ENCODE measurements around the gene FYN.
"Not testable (repeated sequence)": the region's sequence is repeated elsewhere in the genome, so short reads cannot be mapped to it uniquely, and the experiment has no call there.

Gene FYN

DNA sequence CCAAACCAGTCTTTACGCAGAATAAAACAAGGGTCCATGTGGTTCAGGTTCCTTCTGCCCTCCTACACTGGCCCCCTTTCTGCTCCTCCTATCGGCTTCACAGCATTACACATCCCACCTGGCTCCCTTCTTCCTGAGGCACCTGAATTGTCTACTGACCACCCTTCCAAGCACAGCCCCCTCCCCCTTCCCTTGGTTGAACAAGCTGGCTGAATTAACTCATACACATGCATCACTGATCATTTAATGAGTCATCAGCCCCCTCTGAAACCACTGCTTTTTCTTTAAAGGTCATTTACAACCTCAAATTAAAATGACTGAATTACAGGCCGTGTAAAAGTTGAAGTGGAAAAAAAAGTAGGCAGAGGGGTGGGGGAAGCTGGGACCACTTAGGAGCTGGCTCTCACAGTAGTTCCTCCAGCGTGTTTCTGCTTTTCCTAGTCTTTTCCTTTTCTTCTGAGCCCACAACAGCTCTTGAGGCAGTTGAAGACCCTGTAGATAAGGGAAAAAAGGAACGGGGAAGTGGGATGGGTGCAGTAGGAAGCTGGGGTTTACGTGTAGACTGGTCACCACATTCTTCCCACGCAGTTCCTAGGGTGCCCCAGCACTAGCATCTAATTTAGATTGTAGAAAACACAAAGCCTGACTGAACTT, 67.6 kb downstream of the FYN start:
- peak; percentile 34 for DNase-seq

DNA sequence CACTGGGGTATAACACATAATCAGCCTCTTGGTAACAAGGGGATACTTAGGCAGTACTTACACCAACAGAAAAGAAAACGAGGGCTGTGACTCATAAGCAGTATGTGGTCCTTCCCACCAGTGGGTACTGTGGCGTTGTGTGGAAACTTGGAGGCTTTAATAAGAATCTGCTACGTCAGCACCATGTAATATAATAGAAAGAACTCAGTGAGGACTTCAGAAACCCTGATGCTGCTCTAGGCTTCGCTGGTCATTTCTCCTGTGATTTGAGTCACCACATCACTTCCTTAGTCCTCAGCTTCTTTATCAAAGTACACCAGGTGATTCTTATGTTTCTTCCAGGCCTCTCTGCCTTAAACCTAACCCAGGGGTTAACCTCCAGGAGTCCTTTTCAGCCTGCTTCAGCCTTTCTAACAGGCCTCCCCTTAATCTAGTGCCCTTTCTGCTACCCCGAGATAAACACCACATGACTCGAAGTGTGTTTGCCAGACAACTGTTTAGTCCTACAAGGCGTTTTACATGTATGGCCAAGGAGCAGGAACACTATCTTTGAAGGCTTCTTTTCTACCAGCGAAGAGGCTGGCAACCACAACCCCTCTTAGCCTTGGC, 68.5 kb downstream of the FYN start:
- no peak for DNase-seq

DNA sequence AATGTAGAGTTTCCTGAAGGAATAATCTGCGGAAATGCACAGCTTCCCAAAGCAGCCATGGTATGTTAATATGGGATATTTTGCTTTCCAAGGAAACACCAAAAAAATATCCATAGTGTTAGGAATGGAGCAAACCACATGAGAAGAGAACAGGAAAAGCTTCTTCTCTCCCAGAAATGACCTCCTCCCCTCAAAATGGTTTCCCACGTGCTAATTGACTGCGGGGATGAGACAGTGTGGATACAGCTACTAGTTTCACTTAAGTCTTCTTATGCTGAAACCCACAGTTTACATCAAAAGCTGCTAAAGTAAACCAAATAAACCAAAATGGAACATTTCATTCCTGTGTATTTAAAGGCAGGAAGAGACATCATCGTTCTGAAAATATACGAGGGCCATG, 69.4 kb downstream of the FYN start:
- DNase-seq = no peak

DNA sequence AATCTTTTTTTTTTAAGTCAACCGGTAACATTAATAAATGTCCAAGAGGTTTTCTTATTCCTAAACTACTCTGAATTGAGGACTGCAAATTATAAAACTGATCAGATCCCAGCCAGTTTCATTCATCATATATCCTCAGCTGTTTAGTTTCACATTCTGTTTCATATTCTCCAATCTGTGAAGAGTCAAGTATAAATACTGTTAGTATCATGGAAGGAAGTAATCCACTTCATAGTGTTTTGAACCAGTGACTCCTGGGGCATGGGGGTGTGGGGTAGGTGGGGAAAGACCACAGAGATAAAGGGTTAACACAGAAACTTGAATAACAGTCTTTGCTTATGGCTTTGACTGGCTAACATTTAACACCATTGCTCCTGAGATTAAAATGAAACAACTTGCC, 69.9 kb downstream of the FYN start:
- DNase-seq = no peak

DNA sequence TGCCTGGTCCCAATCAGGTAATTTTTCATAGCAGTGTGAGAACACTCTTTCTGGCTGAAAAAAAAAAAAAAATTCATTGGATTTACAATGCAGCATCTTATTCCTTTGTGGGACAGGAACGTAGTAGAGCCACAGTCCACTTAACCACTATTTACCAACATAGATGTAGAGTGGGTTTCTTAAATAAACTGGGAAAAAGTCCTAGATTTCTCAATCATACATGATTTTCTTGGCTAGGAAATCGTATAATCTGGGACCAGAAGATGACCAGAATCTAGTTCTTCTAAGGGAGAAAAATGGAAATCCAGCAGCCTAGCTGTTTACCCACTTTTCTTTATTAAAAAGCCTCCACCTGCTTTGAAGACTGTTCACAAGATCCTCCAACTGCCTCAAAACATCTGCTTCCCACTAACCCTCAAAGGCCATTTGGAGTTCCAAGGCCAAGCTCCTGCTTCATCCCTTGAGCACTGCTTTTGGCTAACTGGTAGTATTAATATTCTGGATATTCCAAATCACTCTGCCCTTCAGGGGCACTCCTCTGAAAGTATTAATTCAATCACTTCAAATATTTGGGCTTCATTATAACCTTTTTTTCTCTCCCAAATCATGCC, 70.4 kb downstream of the FYN start:
- no peak for DNase-seq

DNA sequence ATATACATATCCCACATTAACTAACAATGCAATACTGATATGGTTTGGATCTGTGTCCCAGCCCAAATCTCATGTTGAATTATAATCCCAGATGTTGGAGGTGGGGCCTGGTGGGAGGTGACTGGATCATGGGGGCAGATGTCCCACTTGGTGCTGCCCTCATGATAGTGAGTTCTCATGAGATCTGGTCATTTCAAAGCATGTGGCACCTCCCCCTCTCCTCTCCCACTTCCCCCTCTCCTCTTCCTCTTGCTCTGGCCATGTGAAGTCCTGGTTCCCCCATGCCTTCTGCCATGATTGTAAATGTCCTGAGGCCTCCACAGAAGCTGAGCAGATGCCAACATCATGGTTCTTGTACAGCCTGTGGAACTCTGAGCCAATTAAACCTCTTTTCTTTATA, 71.2 kb downstream of the FYN start:
- no peak for DNase-seq

DNA sequence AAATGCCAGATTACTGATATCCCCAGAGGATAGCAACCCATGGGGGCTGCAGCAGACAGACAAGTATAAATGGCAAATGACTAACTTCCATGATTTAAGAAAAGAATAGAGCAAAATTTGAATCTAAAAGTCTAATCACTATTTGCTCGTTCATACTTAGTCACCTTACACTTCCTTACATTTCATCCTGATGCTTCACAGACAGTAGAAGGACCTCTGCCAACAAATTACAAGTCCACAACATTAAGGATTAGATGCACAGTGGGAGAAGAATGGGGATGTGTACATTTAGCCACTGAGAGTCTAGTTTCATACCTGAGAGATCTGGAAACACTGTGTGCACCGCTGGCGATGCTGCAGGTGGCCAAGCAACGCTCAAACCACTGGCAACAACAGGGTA, 72.4 kb downstream of the FYN start:
- DNase-seq = no peak

DNA sequence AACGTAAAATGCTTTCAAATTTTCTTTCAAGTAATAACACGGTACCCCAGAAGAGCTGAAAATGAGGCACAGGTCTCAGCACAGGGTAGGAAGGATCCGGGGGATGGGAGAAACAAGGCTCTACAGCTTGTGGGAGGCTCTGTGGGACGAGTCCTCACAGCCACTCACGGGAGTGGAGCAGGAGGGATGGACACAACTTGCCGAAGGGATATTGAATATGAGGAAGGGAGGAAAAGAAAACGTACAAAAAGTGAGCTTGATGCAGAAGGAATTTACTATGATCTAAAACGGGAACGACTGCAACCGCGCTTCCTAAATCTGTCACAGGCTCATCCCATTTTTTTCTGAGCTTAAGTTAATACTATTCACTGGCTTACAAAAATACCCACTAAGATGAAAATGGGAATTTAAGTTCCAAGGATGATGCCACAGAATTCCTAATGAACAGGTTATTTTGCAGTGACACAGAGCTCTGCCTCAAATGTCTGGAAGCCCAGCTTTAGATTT, 72.9 kb downstream of the FYN start:
- DNase-seq = no peak

DNA sequence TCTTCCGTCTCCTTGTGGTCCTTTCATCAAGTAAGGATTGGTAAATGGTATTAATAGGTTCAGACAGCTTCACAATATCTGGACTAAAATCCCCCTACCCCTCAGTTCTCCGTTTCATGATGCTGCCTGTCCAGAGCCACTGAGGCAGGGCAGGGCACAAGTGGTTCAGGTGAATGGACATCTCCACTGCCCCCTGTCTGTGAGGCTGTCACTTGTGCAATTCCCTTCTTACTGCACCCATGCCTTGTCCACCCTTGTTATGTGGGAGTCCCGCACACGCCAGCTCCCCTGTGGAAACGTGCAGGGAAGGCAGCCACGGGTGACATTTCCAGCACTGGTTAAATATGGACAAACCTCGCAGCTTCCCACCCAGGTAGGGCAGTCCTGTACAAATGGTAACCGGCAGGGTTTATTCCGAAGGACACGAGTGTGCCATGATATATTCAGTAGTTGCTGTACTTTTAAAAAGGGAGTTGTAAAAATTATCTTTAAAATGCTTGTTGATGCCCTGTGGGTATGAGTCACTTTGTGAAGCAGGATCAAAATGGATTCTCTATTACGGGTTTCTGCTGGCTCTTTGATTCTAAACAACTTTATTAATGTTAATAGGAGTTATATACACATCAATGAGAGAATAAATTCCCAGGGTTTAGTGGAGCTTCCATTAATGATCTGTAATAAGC, 73.5 kb downstream of the FYN start:
- DNase-seq = no peak

DNA sequence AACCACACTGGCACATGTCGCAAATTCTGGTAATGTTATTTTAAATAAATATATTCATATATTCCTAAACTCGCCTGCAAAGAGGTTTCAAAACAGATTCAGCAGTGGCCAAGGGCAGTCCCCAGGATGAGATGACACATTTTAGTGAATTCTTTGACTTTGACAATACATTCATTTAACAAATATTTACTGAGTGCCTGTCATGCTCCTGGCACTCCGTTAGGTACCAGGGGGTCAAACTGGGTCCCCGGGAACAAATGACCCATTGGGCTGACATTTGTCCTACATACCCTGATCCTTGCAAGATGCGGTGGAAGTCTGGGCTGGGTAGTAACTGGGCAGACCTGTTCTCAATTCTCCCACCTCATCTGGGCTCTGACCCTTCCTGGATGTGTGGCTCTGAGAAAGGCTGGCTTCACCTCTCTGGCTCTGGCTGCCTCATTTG, 74.9 kb downstream of the FYN start:
- no peak for DNase-seq

DNA sequence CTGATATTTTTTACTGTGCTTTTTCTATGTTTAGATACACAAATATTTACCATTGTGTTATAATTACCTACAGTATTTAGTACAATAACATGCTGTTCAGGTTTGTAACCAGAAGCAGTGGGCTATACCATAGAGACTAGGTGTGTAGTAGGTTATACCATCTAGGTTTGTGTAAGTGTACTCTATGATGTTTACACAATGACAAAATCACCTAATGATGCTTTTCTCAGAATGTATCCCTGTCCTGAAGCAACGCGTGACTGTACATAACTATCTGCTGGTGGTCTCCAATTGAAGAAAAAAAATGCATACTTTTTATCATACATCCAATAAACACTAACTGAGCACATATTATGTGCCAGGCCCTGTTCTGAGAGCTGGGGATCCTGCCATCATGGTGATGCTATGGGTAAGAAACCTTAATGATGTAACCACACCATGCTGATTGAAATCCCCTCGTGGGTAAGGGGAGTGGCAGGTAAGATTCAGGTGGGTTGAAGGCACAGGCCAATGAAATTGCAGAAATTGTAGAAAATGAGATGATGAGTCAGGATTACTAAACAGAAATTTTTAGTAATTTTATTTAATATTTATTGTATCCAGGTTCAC, 76.8 kb downstream of the FYN start:
- no peak for DNase-seq

DNA sequence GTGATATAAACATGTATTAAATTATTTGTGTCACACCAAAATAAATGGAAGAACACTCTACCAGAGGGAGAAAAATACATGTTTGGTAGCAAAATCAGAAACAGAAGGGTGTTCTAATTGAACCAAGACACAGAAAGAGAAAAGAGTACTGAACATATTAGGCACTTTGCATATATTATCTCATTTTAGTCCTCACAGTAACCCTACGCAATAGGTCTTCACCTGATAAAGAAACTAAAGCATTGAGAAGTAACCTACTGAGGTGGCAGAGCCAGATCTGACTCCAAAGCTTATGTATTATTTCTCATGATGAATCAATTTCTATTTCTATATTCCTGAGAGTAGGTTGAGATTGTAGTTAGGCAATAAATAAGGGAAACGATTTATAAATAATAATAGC, 77.7 kb downstream of the FYN start:
- DNase-seq = no peak

DNA sequence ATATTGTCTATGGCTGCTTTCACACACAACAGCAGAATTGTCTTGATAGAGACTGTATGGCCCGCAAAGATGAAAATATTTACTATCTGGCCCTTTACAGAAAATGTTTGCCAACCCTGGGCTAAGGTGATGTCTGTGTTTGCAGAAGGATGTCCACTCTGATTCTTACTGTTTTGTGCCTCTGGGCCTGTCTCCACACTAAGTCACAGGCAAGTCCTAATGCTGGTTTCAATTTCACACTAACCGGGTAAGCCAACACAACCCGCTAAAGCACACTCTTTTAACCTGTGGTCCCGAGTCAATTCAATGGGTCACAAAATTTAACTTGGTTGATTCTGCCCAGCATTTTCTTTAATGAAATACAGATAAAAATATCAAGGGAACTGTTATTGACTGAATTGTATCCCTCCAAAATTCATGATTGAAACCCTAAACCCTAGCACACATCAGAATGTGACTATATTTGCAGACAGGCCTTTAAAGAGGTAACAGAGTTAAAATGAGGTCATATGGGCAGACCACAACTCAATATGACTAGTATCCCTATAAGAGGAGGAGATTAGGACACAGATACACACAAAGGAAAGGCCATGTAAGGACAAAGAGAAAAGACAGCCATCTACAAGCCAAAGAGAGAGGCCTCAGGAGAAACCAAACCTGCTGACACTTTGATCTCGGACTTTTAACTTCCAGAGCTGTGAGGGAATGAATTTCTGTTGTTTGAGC, 78.4 kb downstream of the FYN start:
- no peak for DNase-seq

DNA sequence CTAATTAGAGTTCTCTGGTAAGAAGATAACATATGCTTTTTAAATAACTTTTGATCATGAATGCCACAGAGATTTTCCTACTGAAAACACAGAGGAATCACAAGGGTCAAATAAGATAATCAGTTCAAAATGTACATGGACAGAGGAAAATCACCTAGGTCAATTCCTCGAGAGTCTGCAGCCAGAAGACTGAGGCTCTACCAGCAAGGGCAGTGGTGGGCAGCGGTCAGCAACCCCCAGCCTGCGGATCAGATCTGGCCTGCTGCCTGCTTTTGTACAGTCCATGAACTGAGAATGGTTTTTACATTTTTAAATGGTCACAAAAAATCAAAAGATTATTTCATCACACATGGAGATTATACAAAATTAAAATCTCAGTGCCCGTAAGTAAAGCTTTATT, 79.0 kb downstream of the FYN start:
- DNase-seq = no peak

DNA sequence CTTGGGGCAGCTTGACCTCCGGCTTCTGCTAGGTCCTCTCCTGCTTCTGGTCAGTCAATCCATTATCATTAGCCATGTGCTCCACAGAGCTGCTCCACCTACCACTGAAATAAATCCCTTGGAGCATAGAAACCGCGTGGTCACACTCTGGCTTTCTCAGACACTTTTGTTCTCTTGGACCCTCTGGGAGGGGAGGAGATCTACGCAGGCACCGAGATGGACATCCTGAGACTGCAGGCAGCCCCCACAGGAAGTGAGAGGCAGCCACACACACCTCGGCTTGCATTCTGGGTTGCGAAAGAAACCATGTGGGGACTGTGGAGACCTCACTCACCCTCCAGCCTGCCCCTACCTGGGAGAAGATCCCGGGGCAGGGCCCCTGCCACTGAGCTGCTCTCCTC, 79.5 kb downstream of the FYN start:
- DNase-seq = no peak

DNA sequence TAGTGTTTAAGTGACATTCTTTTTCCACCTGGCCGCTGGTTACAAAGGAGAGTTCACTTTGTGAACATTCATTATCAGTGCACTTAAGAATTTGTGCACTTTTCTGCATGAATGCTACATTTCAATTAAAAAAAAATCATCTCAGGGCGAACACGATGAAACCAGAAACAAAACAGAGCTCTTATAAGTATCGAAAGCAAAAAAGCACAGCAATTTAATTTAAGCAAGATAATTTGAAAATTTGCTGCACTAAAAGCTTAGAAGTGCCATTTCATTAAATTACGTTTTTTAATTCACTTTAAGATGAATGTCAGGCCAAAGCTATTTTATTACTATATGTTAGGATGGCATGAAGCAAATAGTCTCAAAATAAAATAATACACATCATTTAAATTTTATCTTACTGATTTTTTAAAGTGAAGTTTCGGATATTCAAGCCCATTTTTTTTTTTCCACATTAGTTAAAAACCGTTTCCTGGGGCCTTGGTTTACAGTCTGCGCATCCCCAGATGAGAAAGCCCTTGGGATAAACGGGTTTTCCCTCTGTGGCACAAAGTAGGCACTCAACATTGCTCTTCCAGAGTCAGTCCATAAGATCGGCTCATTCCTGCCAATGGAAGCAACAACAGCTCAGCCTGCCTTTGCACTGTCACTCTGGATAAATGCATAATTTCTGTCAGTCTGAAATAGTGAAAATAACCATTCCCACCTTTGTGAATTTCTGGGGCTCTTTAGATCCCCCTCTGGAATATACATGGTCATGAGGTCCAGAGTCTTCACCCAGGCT, 80.1 kb downstream of the FYN start:
- DNase-seq = no peak

DNA sequence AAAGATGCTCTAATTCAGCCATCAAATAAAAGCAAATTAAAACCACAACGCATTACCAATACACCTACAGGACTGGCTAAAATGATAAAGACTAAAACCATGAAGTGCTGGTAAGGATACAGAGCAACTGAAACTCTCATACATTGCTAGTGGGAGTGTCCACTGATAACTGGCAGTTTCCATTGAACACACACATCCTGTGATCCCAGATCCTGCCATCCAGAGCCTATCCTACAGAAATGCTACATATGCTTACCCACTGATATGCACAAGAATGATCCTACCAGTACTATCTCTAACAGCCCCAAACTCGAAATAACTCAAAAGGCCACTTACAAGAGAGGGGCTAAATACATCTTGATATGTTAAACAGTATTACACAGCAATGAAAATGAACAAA, 81.0 kb downstream of the FYN start:
- no peak for DNase-seq

DNA sequence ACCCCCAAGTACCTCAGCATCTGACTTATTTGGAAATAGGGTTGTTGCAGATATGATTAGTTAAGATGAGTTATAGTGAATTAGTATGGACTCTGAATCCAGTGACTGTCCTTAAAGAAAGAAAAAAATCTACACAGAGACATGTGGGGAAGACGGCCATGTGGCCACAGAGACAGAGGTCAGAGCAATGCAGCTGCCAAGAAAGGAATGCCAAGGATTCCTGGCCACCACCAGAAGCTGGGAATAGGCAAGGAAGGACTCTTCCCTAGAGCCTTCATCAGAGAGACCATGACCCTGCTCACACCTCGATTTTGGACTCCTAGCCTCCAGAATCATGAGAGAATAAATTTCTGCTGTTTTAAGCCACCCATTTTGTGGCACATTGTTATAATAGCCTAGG, 81.8 kb downstream of the FYN start:
- DNase-seq = no peak

DNA sequence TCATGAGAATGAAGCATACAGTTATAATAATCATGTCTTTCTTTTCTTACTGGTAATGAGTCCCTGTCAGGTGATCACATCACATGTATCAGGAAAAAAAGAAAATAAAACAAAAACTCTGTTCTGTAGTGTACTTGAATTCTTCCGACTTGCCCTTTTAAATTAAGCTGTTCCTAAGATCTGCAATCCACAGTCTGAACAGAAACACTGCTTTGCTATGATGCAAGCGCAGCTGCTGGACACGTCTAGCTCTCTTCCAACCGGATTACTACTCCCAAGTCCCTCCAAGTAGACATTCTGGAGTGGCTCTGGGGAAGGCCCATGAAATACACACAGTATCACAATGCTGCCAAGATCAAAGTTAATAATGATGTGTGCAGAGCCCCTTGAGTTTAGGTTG, 83.7 kb downstream of the FYN start:
- no peak for DNase-seq

DNA sequence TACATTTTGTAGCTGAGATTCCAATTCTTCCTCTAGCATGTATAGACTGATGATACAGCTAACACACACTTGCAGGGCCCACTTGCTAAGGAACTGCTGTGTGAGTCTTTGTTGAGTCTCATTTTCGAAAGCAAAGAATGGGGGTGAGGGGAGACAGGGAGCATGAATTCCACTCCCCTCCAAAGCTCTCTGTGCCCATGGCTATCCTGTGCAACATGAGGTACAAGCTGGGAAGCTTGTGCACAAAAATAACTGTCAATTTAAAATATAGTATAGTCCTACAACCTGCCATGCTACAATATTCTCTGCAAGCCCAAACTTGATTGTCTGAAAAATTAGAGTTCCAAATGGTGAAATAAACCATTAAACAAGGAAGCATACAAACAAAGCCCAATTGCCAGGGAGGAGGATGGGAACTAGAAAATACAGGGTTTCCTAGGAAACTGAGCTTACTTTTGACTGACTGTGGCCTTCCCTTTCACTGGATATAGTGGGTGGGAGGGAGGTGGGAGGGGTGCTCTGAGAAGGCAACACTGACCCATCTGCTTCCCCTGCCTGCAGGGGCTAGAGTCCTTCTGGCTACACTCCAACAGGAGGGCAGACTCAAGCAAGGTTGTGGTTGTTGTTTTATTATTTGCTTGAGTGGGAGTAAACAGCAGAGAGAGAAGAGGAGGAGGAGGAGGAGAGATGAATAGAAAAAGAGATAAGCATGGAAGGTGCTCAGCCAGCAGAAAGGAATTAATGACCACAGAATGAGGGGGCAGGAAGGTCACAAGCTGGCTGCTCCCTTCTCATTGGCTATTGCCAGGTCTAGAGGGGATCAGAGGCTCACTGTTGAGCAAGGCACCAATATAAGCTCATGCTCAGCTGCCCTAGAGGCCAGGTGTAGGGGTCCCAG, 84.6 kb downstream of the FYN start:
- DNase-seq = peak; percentile 21

DNA sequence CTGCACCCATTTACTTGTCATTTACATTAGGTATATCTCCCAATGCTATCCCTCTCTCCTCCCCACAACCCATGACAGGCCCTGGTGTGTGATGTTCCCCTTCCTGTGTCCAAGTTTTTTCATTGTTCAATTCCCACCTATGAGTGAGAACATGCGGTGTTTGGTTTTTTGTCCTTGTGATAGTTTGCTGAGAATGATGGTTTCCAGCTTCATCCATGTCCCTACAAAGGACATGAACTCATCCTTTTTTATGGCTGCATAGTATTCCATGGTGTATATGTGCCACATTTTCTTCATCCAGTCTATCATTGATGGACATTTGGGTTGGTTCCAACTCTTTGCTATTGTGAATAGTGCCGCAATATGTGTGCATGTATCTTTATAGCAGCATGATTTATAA, 87.1 kb downstream of the FYN start:
- DNase-seq = not testable (repeated sequence)

Data from NCI-H2227 treated with DMSO at 0.1 percent for 48 hours (cell line).